WERI-Rb-1 (cell line): ENCODE data around the gene PLEKHG4B.

ENCODE experiments used
- DNase-seq: peaks from one replicate; pipeline ENCODE4 v3.0.0-alpha.2; 2020
- H3K27ac ChIP-seq: fragments of 250-450 bp; sonication (Bioruptor Pico); 2 replicates; pipeline ENCODE4 v1.5.1; 2020; ENCODE audit warnings: mild to moderate bottlenecking, moderate library complexity
- H3K27me3 ChIP-seq: fragments of 250-450 bp; sonication (Bioruptor Pico); 2 replicates; pipeline ENCODE4 v1.5.1; 2021; ENCODE audit warnings: mild to moderate bottlenecking, low read depth, moderate library complexity; ENCODE audit not compliant: insufficient read depth, severe bottlenecking
- H3K36me3 ChIP-seq: fragments of 250-450 bp; sonication (Bioruptor Pico); 2 replicates; pipeline ENCODE4 v1.5.1; 2020; ENCODE audit warnings: mild to moderate bottlenecking, moderate library complexity
- H3K4me3 ChIP-seq: 2 replicates; pipeline ENCODE4 v1.5.1; 2011; ENCODE audit warnings: low read depth, mild to moderate bottlenecking, control low read depth, low read length
- H3K9me3 ChIP-seq: fragments of 250-450 bp; sonication (Bioruptor Pico); 2 replicates; pipeline ENCODE4 v1.5.1; 2021; ENCODE audit warnings: mild to moderate bottlenecking, moderate library complexity; ENCODE audit not compliant: severe bottlenecking
- CTCF ChIP-seq: IDR thresholded peaks from 2 replicates; pipeline ENCODE4 v1.5.1; 2011; ENCODE audit warnings: low read depth, mild to moderate bottlenecking, control low read depth, inconsistent platforms, low read length

The PLEKHG4B gene

GRCh38 chr5:204001-204400 lies 112.0 kb downstream of the PLEKHG4B start:
- H3K36me3 ChIP-seq, result peaks cover 39% of the 10 kb centered on the region
- TF ChIP-seq CTCF, result no peak
- DNase-seq, result no peak
- H3K27me3 ChIP-seq, result no peaks in the 10 kb centered on the region
- H3K27ac ChIP-seq, result no peak overlapping the region
- H3K9me3 ChIP-seq, result no peaks in the 10 kb centered on the region
- H3K4me3 ChIP-seq, result no peak overlapping the region

GRCh38 chr5:204462-204861 lies 112.5 kb downstream of the PLEKHG4B start:
- Histone ChIP-seq H3K4me3 (no peak overlapping the region), H3K27ac (no peak overlapping the region), H3K36me3 (peaks cover 39% of the 10 kb centered on the region), H3K27me3 (no peaks in the 10 kb centered on the region), H3K9me3 (no peaks in the 10 kb centered on the region)
- no peak for DNase-seq
- no peak for TF ChIP-seq CTCF

- Histone ChIP-seq H3K9me3 (no peaks in the 10 kb centered on the region), H3K27me3 (no peaks in the 10 kb centered on the region), H3K27ac (no peak overlapping the region), H3K36me3 (peaks cover 39% of the 10 kb centered on the region), H3K4me3 (no peak overlapping the region)
- no peak for DNase-seq
- TF ChIP-seq CTCF, result no peak
Measured at GRCh38 chr5:204966-205670, 113.2 kb downstream of the PLEKHG4B start.

- no peak overlapping the region for H3K27ac ChIP-seq
- no peaks in the 10 kb centered on the region for H3K9me3 ChIP-seq
- TF ChIP-seq CTCF, result no peak
- H3K27me3 ChIP-seq, result no peaks in the 10 kb centered on the region
- no peak overlapping the region for H3K4me3 ChIP-seq
- peaks cover 39% of the 10 kb centered on the region for H3K36me3 ChIP-seq
- no peak for DNase-seq
Measured at GRCh38 chr5:206406-206805, 114.4 kb downstream of the PLEKHG4B start.

GRCh38 chr5:206927-207536 lies 115.1 kb downstream of the PLEKHG4B start:
- Histone ChIP-seq H3K27ac (no peak overlapping the region), H3K36me3 (peaks cover 36% of the 10 kb centered on the region), H3K4me3 (no peak overlapping the region), H3K9me3 (no peaks in the 10 kb centered on the region), H3K27me3 (no peaks in the 10 kb centered on the region)
- DNase-seq, result no peak
- TF ChIP-seq CTCF, result no peak
